Cardiac muscle cell (in vitro differentiated cells and primary cell): ENCODE measurements around the gene CRISPLD2. TPM values are rescaled to one million over a fixed set of nuclear protein-coding genes. Genes with fewer than 3 reads are reported as not detected.
"Not testable (repeated sequence)": the region's sequence is repeated elsewhere in the genome, so short reads cannot be mapped to it uniquely, and the experiment has no call there.

Experiments used
- DNase-seq, 2 donors: peaks; one replicate each; pipeline versions ENCODE4 v3.0.0 to v3.0.0-alpha.2; 2010 to 2017; ENCODE audit warnings: low read depth in 1 of 2, low spot score in 1 of 2
- H3K27ac ChIP-seq: fragments of 200-600 bp; sonication (generic); 2 replicates; pipeline ENCODE4 v1.5.1; 2016
- H3K27me3 ChIP-seq: fragments of 200-600 bp; sonication (generic); 2 replicates; pipeline ENCODE4 v1.6.0; 2016; ENCODE audit warnings: control low read depth
- H3K36me3 ChIP-seq: fragments of 200-600 bp; sonication (generic); 2 replicates; pipeline ENCODE4 v1.5.1; 2016; ENCODE audit warnings: control low read depth
- H3K4me1 ChIP-seq: fragments of 200-600 bp; sonication (generic); 2 replicates; pipeline ENCODE4 v1.8.1; 2017; ENCODE audit warnings: low read depth, mild to moderate bottlenecking, mixed run types
- H3K4me3 ChIP-seq: fragments of 200-600 bp; sonication (generic); 2 replicates; pipeline ENCODE4 v1.5.1; 2016; ENCODE audit warnings: mild to moderate bottlenecking
- H3K9me3 ChIP-seq: fragments of 200-600 bp; sonication (generic); 2 replicates; pipeline ENCODE4 v1.5.1; 2017; ENCODE audit warnings: low read depth, mild to moderate bottlenecking, control low read depth
- polyA plus RNA-seq: library from polyadenylated mRNA; unstranded; fragments of >200 nt; fragmentation: Nextera tagmentation; extraction: Ambion mirVana; gene quantifications from 2 replicates; pipeline ENCODE4 v1.2.1, GENCODE V29; 2016
- total RNA-seq: library from RNA; depleted of rRNA; stranded (reverse); fragments of >200 nt; gene quantifications from 2 replicates; pipeline ENCODE4 v1.2.3, GENCODE V29; 2016
- TF ChIP-seq, protein P1 (sequence below): IDR thresholded peaks from 2 replicates; pipeline ENCODE4 v1.5.1; 2012; ENCODE audit warnings: low read depth, mild to moderate bottlenecking, low read length

The CRISPLD2 gene
- total and polyA plus RNA-seq, 2 experiments from 2014 or later: 0.91 to 1.7 TPM

DNA sequence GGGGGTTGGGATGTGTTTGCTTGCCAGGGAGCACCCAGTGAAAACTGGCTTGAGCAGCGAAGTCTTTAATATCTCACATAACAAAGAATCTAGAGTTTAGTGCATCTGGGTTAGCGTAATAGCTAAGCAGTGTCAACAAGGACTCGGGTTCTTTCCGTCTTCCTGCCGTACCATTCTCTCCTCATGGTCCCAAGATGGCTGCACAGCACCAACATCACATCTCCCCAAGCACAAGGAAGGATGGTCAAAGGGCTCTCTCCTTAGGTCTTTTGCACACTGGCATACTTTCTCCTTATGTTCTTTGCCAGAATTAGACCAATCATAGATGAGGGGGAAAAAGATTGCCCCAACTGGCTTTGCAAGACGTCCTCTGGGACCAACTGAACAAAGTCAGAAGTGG, 30.9 kb downstream of the CRISPLD2 start:
- no peaks in the 10 kb centered on the region for H3K27me3 ChIP-seq
- no peaks in the 10 kb centered on the region for H3K4me1 ChIP-seq
- H3K4me3 ChIP-seq: no peak overlapping the region
- H3K27ac ChIP-seq: no peak overlapping the region
- TF ChIP-seq, protein P1, sequence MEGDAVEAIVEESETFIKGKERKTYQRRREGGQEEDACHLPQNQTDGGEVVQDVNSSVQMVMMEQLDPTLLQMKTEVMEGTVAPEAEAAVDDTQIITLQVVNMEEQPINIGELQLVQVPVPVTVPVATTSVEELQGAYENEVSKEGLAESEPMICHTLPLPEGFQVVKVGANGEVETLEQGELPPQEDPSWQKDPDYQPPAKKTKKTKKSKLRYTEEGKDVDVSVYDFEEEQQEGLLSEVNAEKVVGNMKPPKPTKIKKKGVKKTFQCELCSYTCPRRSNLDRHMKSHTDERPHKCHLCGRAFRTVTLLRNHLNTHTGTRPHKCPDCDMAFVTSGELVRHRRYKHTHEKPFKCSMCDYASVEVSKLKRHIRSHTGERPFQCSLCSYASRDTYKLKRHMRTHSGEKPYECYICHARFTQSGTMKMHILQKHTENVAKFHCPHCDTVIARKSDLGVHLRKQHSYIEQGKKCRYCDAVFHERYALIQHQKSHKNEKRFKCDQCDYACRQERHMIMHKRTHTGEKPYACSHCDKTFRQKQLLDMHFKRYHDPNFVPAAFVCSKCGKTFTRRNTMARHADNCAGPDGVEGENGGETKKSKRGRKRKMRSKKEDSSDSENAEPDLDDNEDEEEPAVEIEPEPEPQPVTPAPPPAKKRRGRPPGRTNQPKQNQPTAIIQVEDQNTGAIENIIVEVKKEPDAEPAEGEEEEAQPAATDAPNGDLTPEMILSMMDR: no peak
- DNase-seq: no peak
- H3K36me3 ChIP-seq: no peaks in the 10 kb centered on the region
- H3K9me3 ChIP-seq: no peaks in the 10 kb centered on the region

DNA sequence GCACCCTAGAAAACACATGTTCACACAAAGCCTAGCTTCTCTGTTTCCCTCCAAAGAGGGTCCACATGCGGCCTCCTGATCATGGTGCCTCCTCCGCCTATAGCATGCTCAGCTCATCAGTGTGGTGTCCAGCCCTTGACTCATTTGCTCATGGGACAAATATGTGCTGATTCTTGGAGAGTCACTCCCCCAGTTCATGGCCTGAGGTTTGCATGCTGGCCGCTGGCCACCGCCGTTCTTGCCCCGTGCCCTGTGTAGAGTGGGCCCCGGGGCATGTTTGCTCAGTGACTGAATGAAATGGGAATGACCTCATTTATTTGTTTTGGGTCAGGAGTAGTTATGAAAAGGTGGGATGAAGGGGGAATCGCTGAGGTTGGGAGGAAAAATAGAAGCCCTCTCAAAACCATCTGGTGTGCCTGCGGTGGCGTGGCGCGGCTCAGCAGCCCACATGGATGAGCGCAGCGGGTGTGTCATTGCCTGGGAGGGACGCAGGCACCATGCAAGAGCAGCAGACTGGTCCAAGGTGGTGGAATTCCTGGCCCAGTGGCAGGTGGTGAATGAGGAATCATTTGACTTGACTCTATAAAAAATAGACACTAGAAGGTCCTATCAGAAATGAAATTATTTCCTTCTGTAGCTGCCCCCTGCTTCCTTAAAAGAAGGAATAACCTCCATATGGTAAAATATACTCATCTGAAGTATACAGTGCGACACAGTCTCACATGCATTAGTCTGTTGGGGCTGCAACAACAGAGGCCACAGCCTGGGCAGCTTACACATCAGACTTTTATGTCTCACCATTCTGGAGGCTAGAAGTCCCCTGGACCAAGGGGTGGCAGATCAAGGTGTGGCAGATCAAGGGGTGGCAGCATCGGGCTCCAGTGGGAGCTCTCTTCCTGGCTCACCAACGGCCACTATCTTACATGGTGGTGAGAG, 31.7 kb downstream of the CRISPLD2 start:
- TF ChIP-seq, protein P1: no peak
- DNase-seq: peak in 1 of 2 donors; percentile 85
- Histone ChIP-seq H3K4me1 (no peaks in the 10 kb centered on the region), H3K36me3 (no peaks in the 10 kb centered on the region), H3K27ac (no peak overlapping the region), H3K4me3 (no peak overlapping the region), H3K27me3 (no peaks in the 10 kb centered on the region), H3K9me3 (no peaks in the 10 kb centered on the region)

DNA sequence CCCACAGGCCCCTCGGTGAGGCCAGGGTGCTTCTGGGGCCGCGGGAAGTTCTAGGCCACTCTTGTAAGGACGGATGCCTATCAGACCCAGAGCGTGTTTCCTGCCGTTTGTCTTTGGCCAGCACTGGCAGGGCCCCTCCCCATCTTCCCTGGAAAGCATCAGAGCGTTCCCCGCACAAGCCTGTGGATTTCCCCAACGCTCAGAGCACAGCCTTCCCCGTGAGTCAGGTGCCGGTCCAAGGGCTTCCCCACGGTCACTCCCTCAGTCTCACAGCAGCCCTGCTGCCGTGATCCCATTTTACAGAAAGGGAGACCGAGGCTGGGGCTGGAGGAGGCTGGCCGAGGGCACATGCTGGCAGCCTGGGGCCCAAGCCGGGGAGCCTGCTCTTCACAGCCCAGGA, 33.7 kb downstream of the CRISPLD2 start:
- TF ChIP-seq, protein P1: no peak
- Histone ChIP-seq H3K4me1 (no peaks in the 10 kb centered on the region), H3K27me3 (no peaks in the 10 kb centered on the region), H3K27ac (no peak overlapping the region), H3K9me3 (no peaks in the 10 kb centered on the region), H3K36me3 (no peaks in the 10 kb centered on the region), H3K4me3 (no peak overlapping the region)
- no peak for DNase-seq

DNA sequence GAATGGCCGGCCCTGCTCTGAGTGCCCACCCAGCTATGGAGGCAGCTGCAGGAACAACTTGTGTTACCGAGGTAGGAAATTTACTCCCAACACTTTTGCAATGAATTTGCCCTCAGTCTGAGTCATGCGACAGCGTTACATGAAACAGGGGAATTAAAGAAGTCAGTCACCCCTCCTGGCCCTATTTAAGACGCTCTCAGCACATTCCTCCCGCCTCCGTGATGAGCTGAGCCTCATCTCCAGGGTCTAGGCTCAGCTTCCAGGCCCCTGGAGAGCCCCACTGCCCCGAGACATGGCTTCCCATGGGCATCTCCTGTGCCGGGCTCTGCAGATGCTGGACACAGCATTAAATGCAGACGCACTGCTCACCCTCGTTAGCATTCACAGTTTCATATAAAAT, 35.0 kb downstream of the CRISPLD2 start:
- H3K27ac ChIP-seq: no peak overlapping the region

DNA sequence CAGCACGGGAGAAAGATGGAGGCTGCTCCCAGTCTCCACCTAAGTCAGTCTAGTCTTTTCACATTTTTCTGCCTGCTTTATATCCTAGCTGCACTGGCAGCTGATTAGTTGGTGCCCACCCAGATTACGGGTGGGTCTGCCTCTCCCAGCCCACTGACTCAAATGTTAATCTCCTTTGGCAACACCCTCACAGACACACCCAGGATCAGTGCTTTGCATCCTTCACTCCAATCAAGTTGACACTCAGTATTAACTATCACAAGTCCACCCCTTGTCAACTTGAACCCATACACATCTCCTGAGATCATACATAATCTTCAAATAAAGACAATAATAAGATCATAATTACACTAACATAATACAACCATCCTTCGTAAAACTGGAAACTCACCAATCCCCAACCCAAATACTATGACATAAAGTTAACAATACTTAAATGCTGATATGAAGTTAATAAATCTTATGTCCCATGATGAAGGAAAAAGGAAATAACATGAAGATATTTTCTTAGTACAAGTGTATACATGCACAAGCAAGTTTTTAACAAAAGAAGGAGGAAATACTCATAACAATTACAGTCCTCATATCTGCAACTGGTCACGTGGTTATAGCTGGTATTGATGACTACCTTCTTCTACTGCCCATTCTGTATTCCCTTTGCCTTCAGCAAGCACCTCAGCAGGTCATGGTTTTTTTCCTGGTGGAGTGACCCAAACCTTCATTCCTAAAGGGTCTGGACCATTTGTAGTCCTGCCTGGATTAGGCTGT, 35.8 kb downstream of the CRISPLD2 start:
- not testable (repeated sequence) for H3K4me1 ChIP-seq, H3K36me3 ChIP-seq, H3K27me3 ChIP-seq, DNase-seq, H3K9me3 ChIP-seq, H3K4me3 ChIP-seq, H3K27ac ChIP-seq

More for the DNA sequence above, 35.0 kb downstream of the CRISPLD2 start:
- Histone ChIP-seq H3K4me3 (no peak overlapping the region), H3K36me3 (no peaks in the 10 kb centered on the region), H3K27me3 (no peaks in the 10 kb centered on the region), H3K9me3 (no peaks in the 10 kb centered on the region), H3K4me1 (no peaks in the 10 kb centered on the region)
- DNase-seq: peak in 1 of 2 donors; percentile 50
- TF ChIP-seq, protein P1: no peak

DNA sequence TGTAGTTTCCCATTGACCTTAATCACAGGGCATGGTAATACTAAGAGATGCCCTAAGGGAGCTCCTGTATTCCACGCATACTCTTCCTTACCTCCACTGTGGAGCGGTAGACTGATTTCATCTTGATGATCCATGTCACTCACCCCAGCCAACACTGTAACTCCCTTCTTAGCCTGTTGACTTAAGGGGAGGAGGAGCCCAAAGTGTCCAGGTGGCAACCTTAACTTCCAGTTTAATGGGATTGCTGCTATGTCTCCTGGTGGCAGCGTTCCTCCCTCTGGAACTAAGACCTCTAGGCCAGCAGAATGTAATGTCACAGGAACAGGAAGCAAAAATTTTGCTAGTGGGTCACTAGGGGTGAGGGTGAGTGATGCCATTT, 36.4 kb downstream of the CRISPLD2 start:
- not testable (repeated sequence) for H3K27me3 ChIP-seq, DNase-seq, H3K9me3 ChIP-seq

DNA sequence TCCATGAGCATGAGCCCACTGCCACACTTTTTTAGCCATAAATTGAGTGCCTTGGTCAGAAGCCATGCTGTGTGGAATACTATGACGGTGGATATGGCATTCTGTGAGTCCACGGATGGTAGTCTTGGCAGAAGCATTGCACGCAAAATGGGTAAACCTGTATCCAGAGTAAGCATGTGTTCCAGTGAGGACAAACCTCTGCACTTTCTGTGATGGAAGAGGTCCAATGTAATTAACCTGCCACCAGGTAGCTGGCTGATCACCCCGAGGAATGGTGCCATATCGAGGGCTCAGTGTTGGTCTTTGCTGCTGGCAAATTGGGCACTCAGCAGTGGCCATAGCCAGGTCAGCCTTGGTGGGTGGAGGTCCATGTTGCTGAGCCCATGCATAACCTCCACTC, 37.0 kb downstream of the CRISPLD2 start:
- not testable (repeated sequence) for H3K4me1 ChIP-seq, H3K36me3 ChIP-seq, H3K4me3 ChIP-seq, H3K9me3 ChIP-seq, H3K27me3 ChIP-seq, DNase-seq, H3K27ac ChIP-seq

More for the DNA sequence above, 36.4 kb downstream of the CRISPLD2 start:
- H3K27ac ChIP-seq, H3K4me3 ChIP-seq, H3K4me1 ChIP-seq, H3K36me3 ChIP-seq: not testable (repeated sequence)
